ENCODE results near the gene HEXD.

- TF ChIP-seq CTCF (IDR thresholded peaks at IDR 0.05; ENCODE audit: extremely low read depth in 1 of 2, insufficient read depth in 1 of 2, low read depth in 1 of 2, low read length in 2 of 2) (no peak), EZH2 (IDR thresholded peaks at IDR 0.05; ENCODE audit: borderline replicate concordance, low read depth, low read length, severe bottlenecking) (no peak), MAX (IDR thresholded peaks at IDR 0.05; ENCODE audit: insufficient read depth, insufficient read length) (no peak), POLR2AphosphoS5 (IDR thresholded peaks at IDR 0.05; ENCODE audit: insufficient read depth, low read depth, low read length) (peak; percentile 91), GATA2 (IDR thresholded peaks at IDR 0.05; ENCODE audit: insufficient read depth, insufficient read length, low read depth, low read length) (no peak), POLR2A (IDR thresholded peaks at IDR 0.05; ENCODE audit: low read depth, low read length) (no peak), MYC (IDR thresholded peaks at IDR 0.05; ENCODE audit: low read depth, low read length) (no peak), JUN (IDR thresholded peaks at IDR 0.05; ENCODE audit: borderline replicate concordance, insufficient read depth, insufficient read length, low read depth) (no peak)
These were observed 32.4 kb downstream of the HEXD start, which contains the start of gene CYBC1 for GRCh38 chr17:82450357-82451106.

All from endothelial cell of umbilical vein (primary cell).